ENCODE results near the gene MBP. TPM values are rescaled to one million over a fixed set of nuclear protein-coding genes. Genes with fewer than 3 reads are reported as not detected.

The MBP gene
- total RNA-seq, 1 experiment from 2014 or later = 47.4 TPM

GRCh38 chr18:77170890-77171410, 38.4 kb upstream of the MBP start:
- TF ChIP-seq EZH2phosphoT487 (IDR thresholded peaks at IDR 0.05; ENCODE audit: borderline replicate concordance, low read length) (no peak), EZH2 (IDR thresholded peaks at IDR 0.05; ENCODE audit: low read length, unreplicated experiment) (no peak), CTCF (conservative IDR thresholded peaks at IDR 0.05; ENCODE audit: low read depth, low read length) (no peak)
- Histone ChIP-seq H3K36me3 (ENCODE audit: low read depth, low read length) (no peaks in the 10 kb centered on the region), H3K9me3 (ENCODE audit: low read length) (no peaks in the 10 kb centered on the region), H2AFZ (ENCODE audit: low read length) (no peak overlapping the region), H4K20me1 (ENCODE audit: low read length) (no peaks in the 10 kb centered on the region), H3K79me2 (ENCODE audit: low read length) (no peaks in the 10 kb centered on the region), H3K27ac (ENCODE audit: low read length) (no peak overlapping the region), H3K9me2 (replicated peaks; ENCODE audit: low read length) (no peaks in the 10 kb centered on the region), H3K9ac (ENCODE audit: low read length) (no peak overlapping the region), H3F3A (ENCODE audit: low read length, unreplicated experiment) (no peaks in the 10 kb centered on the region), H3K27me3 (ENCODE audit: low read length) (no peaks in the 10 kb centered on the region), H3K4me2 (ENCODE audit: low read length) (no peak overlapping the region), H3K4me1 (ENCODE audit: insufficient read depth, low read length) (no peaks in the 10 kb centered on the region), H3K4me3 (ENCODE audit: low read length) (no peak overlapping the region)
- CTCF ChIA-PET = interaction anchor here (0.5 kb wide), 1 partner anchor 11 kb away, joined by 3 read pairs; no protein-coding TSS in a partner anchor
- intact Hi-C loops (cut with micrococcal nuclease) = no loop called here
- no TSS peak for BruUV-seq (replicated peaks)
- no peak for DNase-seq
- no peak for ATAC-seq
- POLR2A ChIA-PET (ENCODE audit: unreplicated experiment) = interaction anchor here (0.6 kb wide), 1 partner anchor 301 kb away, joined by 4 read pairs; no protein-coding TSS in a partner anchor

- Histone ChIP-seq H3K27me3 (ENCODE audit: low read length) (no peaks in the 10 kb centered on the region), H2AFZ (ENCODE audit: low read length) (no peak overlapping the region), H3K4me2 (ENCODE audit: low read length) (no peak overlapping the region), H3K4me3 (ENCODE audit: low read length) (no peak overlapping the region), H3F3A (ENCODE audit: low read length, unreplicated experiment) (no peaks in the 10 kb centered on the region), H3K9ac (ENCODE audit: low read length) (no peak overlapping the region), H3K27ac (ENCODE audit: low read length) (no peak overlapping the region), H3K9me2 (replicated peaks; ENCODE audit: low read length) (no peaks in the 10 kb centered on the region), H4K20me1 (ENCODE audit: low read length) (no peaks in the 10 kb centered on the region), H3K79me2 (ENCODE audit: low read length) (no peaks in the 10 kb centered on the region), H3K9me3 (ENCODE audit: low read length) (no peaks in the 10 kb centered on the region), H3K36me3 (ENCODE audit: low read depth, low read length) (no peaks in the 10 kb centered on the region), H3K4me1 (ENCODE audit: insufficient read depth, low read length) (no peaks in the 10 kb centered on the region)
- ChIA-PET POLR2A (ENCODE audit: unreplicated experiment) (no interaction called here), CTCF (no interaction called here)
- intact Hi-C loops (cut with micrococcal nuclease) = no loop called here
- no TSS peak for BruUV-seq (replicated peaks)
- no peak for TF ChIP-seq EZH2phosphoT487 (IDR thresholded peaks at IDR 0.05; ENCODE audit: borderline replicate concordance, low read length)
- no peak for TF ChIP-seq CTCF (conservative IDR thresholded peaks at IDR 0.05; ENCODE audit: low read depth, low read length)
- no peak for TF ChIP-seq EZH2 (IDR thresholded peaks at IDR 0.05; ENCODE audit: low read length, unreplicated experiment)
- DNase-seq = no peak
- no peak for ATAC-seq
These were observed 36.3 kb upstream of the MBP start for GRCh38 chr18:77168811-77169311.

- ChIA-PET POLR2A (ENCODE audit: unreplicated experiment) (no interaction called here), CTCF (no interaction called here)
- no peak for ATAC-seq
- Histone ChIP-seq H3K4me3 (ENCODE audit: low read length) (no peak overlapping the region), H2AFZ (ENCODE audit: low read length) (no peak overlapping the region), H3K79me2 (ENCODE audit: low read length) (no peaks in the 10 kb centered on the region), H4K20me1 (ENCODE audit: low read length) (no peaks in the 10 kb centered on the region), H3F3A (ENCODE audit: low read length, unreplicated experiment) (no peaks in the 10 kb centered on the region), H3K9me2 (replicated peaks; ENCODE audit: low read length) (no peaks in the 10 kb centered on the region), H3K9me3 (ENCODE audit: low read length) (no peaks in the 10 kb centered on the region), H3K4me2 (ENCODE audit: low read length) (no peak overlapping the region), H3K9ac (ENCODE audit: low read length) (no peak overlapping the region), H3K36me3 (ENCODE audit: low read depth, low read length) (no peaks in the 10 kb centered on the region), H3K27me3 (ENCODE audit: low read length) (no peaks in the 10 kb centered on the region), H3K4me1 (ENCODE audit: insufficient read depth, low read length) (peaks cover 7% of the 10 kb centered on the region), H3K27ac (ENCODE audit: low read length) (no peak overlapping the region)
- TF ChIP-seq EZH2phosphoT487 (IDR thresholded peaks at IDR 0.05; ENCODE audit: borderline replicate concordance, low read length) = no peak
- no peak for DNase-seq
- intact Hi-C loops (cut with micrococcal nuclease) = no loop called here
- BruUV-seq (replicated peaks) = no TSS peak
These were observed 34.7 kb upstream of the MBP start for GRCh38 chr18:77167251-77167650.

Data from PC-3 (cell line).